Nucleus accumbens (tissue), 56 donors: ENCODE measurements around the gene MAPK6.

Experiments
- DNase-seq, 56 donors: peaks; one replicate each; lab custom pipeline; 2025; lab: John Stamatoyannopoulos, UW

The MAPK6 gene

GRCh38 chr15:52099651-52100272, 80.7 kb downstream of the MAPK6 start:
- DNase-seq, result no peak

DNA sequence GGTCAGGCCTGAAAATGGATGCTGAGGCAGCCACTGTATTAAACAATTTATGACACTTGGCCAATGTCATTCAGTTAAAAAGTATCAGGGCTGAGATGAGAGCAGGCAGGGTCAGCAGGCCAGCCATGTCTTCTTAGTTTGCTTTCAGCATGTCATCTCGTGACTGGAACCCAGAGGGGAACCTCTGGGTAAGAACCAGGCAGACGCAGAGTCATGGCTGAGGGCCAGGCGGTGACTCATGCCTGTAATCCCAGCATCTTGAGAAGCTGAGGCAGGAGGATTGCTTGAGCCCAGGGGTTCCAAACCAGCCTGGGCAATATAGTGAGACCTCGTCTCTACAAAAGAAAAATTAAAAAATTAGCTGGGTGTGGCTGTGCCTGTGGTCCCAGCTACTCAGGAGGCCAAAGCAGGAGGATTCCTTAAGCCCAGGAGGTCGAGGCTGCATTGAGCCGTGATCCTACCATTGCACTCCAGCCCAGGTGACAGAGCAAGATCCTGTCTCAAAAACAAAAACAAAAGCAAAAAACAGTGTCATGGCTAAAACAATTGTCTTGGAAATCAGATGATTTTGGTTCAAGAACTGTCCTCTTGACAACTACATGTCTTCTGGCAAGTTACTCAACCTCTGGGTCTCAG, 81.9 kb downstream of the MAPK6 start:
- DNase-seq, result peak in 7 of 56 donors; percentile 6 to 73 (median 28)

DNA sequence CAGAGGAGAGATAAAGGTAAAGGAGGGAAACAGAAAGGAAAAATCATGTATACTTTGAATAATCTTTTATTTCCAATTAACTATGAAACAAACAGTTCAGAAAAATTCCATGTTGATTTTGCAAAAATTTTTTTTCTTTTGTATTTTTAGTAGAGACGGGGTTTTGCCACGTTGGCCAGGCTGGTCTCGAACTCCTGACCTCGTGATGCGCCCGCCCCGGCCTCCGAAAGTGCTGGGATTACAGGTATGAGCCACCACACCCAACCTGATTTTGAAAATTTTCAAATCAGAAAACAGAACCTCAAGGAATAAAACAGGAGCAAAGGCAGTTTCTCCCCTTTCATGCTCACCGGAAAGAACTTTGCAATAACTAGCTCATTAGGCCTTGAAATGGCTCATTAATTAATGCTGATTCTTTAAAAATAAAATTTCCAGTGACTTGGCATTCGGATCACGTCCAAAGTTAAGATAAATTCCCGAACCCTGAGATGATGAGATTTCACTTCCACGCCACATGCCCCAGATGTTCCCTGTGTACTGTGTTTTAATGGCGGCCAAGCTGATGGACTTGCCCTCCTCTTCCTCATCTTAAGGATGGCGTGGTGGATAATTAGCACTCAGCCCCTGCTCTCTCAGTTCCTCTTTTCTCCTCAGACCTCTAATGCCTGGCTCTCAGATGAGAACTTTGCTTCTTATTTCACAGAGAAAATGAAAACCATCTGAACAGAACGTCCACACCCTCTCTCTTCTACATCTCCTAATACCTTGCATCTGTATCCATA, 82.7 kb downstream of the MAPK6 start:
- no peak for DNase-seq

DNA sequence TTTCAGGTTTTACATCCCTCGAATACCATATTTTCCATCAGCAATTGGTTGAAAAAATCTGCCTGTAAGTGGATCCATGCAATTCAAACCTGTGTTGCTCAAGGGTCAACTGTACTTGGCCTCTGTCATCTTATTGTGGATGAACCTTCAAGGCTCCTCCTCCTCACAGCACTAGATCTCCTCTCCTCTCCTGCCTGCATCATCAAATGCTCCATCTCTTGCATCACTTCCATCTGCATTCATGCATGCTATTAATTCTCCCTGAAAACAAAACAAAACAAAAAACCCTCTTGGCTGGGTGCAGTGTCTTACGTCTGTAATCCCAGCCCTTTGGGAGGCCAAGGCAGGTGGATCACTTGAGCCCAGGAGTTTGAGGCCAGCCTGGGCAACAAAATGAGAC, 83.4 kb downstream of the MAPK6 start:
- no peak for DNase-seq

GRCh38 chr15:52103217-52104207, 84.5 kb downstream of the MAPK6 start:
- DNase-seq, result peak in 4 of 56 donors; percentile 16 to 77 (median 32)

GRCh38 chr15:52104532-52105004, 85.5 kb downstream of the MAPK6 start:
- DNase-seq, result no peak

DNA sequence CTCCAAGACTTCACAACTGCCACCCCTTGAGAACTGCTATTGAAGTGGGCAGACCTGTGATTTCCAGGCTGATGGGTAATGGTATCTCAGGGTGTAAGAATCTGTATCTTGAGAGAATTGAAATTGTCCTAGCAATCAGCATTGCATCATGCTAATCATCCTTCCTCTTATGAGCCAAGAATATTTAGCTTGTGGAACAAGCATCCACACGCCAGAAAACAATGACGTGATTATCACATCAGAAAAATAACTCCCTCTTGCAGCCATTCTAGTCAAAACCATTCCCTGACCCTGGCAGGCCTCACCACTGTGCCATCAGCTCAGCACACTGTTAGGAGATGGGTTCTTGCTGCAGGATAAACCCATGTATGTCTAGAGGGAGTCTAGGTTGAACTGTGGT, 86.8 kb downstream of the MAPK6 start:
- DNase-seq, result peak in 1 of 56 donors; percentile 22

DNA sequence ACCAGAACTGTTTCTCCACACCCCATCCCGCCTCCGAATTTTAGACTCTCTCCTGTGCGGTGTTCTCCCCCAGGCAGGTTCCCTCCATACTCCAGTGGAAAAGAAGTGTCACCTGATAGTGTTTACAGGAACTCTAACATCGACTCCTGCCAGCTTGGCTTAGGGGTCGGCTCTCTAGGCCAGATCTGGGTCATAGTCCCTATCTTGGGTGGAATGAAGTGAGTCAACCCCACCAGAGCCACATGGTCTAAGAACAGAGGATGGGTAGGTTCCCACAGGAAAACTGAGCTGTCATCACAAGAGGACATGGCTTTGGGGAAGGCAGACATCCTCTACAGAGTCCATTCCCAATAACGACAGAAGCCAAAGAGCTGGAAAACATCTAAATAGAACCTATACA, 87.6 kb downstream of the MAPK6 start:
- no peak for DNase-seq

- DNase-seq, result no peak
These were observed 88.2 kb downstream of the MAPK6 start for GRCh38 chr15:52107238-52107637.

GRCh38 chr15:52109559-52110451, 90.8 kb downstream of the MAPK6 start:
- no peak for DNase-seq

- no peak for DNase-seq
These were observed 92.6 kb downstream of the MAPK6 start for GRCh38 chr15:52111517-52112202.

DNA sequence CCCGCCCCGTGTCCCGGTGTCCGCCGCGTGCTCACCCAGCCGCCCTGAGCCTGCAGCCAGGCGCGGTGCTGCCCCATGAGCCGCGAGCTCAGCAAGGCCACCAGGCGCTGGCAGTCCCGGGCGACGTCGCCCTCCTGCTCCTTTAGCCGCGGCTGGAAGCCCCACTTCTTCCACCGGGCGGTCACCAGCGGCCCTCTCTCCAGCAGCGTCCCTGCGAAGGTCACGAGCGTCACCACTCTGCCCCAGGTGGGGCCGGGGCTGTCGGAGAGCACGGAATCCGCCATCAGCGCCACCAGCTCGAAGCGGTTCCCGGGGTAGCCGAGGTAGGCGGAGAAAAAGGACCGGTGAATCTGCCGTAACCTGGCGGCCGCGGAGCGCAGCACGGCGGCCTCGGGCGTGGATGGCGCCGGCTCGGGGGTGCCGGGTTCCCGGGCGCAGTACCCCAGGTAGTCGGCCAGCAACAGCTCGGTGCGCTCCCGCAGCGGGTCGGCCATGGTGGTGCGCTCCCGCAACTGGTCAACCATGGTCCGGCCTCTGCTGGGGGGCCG, 93.3 kb downstream of the MAPK6 start:
- DNase-seq, result peak in 3 of 56 donors; percentile 18 to 21 (median 20)

DNA sequence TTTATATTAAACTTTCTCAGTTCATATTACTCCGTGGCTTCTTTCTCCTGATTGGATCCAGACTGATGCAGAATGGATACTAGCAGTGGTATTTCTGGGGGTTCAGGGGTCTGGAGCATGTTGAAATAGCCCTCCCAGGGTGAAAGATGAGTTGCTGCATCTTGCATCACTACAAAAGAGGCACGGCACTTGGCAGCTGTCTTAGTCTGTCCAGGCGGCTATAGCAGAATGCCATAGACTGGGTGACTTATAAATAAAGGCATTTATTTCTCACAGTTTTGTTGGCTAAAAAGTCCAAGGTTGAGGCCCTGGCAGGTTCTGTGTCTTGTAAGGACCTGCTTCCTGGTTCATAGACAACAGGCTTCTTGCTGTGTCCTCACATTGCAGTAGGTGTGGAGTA, 94.2 kb downstream of the MAPK6 start:
- no peak for DNase-seq

- no peak for DNase-seq
These were observed 94.7 kb downstream of the MAPK6 start for GRCh38 chr15:52113708-52114107.

- DNase-seq, result peak in 42 of 56 donors; percentile 13 to 84 (median 48)
These were observed 95.4 kb downstream of the MAPK6 start for GRCh38 chr15:52114261-52115055.

DNA sequence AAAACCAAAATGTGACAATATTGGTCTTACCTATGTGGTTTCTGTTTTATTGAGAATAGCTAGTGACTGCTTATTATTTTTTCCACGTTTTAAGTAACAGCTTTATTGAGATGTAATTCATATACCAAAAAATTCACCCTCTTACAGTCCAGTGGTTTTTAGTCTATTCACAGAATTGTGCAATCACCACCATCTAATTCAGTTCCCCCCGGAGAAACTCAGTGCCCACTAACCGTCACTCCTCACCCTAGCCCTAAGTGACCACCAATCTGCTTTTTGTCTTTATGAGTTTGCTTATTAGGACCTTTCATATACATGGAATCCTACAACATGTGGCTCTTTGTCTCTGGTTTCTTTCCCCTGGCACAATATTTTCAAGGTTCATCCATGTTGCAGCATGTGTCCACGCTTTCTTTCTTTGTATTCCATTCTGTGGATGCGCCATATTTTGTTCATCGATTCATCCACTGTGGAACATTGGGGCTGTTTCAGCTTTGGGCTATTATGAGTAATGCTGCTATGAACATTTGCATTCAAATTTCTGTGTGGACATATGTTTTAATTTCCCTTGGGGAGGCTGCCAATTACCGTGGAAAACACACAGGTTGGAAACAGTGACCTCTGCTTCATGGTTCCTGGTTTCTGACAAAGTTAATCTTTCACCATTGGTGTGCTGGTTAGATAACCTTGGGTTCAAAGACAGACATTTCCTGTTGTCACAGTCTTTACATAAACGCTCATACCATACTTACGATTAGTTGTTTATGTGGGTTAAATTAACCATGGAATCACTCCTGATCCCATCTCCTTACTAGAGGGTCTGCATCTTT, 96.8 kb downstream of the MAPK6 start:
- no peak for DNase-seq
